GM21528 (cell line): ENCODE measurements around the gene ST3GAL5.

Experiments
- ATAC-seq: cut with Tn5 transposase; IDR thresholded peaks from one replicate; pipeline ENCODE4 v1.9.1; 2021; ENCODE audit warnings: mild to moderate bottlenecking, moderate library complexity; ENCODE audit not compliant: unreplicated experiment, low FRiP score

Gene ST3GAL5

DNA sequence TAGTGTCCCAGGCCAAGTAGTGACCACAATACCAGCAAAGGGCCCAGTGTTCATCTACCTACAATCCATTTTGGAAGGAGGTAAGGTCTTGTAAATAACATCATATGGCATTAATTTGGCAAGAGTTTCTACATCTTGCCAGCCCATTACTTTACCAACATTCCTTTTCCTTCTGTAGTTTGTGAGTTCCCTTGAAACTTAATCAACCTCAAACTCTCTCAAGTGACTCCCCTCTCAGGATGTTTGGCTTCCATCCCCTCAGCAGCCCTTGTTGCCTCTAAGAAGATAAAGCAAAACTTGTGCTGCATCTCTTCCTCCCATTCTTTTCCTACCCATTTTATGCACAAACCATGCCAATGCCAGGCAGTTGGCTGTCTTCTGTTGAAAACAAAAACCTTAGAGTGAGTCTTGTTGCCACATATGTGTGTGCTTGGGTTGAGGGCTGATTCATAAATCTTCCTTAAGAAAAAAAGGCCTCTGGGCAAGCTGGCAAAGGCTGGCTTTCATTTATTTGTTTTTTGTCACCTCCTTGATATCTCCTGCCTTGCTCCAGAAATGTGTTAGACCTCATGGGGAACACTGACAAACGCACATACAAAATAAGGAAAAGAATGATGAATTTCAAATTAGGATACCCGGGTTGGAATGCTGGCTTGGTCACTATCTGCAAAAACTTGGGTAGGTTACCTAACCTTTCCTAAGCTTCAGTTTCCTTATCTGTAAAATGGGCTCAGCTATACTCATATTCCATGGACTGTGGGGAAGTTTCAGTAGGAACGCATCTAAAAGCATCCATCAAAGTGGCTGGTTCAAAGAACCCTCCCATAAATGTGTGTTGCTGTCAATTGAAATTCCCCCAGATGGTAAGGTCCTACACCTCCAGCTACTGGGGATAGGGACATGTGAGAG is 29.4 kb upstream of the ST3GAL5 start:
- no peak for ATAC-seq

DNA sequence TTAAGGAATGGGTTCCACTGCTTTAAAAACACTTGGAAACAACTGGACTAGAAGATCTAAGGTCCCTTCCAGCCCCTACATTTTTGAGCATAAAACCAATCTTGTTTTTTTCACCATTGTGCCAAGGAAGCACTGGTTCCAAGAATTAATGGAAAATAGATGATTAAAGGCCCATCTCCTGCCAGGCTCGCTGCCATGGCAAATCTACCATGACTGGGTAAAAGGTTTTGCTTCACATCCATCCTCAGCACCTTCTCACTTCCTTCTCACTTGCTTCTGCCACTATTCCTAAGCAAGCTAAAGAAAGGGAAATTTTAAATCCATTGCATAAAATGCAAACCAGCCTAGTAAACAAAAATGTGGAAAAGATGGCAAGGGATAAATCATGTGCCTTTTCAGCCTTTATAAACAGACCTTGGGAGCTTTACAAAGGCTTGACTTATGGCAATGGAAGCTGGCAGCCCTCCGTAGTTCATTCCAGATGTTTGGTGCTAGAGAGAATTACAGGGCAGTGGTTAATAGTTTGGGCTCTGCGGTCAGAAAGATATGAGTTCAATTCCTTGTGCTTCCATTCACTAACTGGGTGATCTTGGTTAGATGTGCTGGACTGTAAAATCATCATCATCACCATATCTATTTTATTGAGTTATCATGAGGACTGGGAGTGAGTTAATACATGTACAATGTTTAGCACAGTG is 27.0 kb upstream of the ST3GAL5 start:
- ATAC-seq: no peak

DNA sequence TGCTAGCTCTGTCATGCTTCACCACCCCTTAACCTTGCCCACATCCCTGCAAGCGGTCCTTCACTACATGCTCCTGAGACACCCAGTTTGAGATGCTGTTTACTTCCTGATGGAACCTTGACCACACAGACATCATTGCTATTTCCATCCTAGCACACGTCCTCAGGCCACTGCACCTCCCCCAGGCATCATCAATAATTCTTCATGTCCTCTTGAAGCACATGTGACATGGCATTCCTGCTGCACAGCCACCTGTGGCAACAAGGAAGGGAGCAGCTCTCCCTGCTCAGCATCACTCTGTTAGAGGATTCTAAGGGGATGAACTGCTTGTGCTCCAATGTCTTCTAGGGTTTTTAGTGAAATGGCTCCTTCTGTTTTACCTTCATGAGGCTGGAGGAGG is 26.1 kb upstream of the ST3GAL5 start:
- no peak for ATAC-seq

DNA sequence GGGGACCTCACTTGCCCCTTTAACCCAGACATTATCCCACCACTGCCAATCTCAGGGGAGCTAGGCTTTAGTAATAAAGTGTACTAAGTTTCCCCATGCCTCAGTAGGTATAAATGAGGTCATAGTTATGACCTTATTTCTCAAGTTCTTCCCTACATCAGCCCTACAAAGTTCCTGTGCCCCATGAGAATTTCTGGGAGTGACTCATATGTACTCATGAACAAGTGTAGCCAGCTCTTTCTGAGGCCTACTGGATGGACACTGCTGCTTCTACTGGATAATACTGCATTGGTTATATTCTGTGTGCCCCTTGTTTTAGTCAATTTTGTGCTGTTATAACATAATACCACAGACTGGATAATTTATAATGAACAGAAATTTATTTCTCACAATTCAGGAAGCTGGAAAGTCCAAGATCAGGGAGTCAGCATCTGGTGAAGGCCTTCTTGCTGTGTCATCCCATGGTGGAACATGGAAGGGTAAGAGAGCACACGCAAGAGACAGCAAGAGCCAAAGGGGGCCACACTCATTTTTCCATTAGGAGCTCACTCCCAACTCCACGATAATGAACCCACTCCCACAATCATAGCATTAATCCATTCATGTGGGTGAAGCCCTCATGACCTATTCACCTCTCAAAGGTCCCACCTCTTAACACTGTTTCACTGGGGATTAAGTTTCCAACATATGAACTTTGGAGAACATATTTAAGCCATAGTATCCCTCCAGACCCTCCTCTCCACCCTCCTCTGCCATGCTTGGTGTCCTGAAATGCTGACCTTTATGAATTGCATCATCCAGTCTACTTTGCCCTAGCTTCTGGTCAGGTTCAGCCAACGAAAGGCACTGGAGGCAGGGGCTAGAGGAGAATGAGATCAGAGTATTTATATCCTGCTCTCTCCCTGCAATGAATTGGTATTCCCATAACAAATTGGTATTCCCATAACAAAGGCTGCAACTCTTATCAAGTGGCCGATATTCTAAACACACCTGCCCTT is 25.4 kb upstream of the ST3GAL5 start:
- ATAC-seq: no peak

DNA sequence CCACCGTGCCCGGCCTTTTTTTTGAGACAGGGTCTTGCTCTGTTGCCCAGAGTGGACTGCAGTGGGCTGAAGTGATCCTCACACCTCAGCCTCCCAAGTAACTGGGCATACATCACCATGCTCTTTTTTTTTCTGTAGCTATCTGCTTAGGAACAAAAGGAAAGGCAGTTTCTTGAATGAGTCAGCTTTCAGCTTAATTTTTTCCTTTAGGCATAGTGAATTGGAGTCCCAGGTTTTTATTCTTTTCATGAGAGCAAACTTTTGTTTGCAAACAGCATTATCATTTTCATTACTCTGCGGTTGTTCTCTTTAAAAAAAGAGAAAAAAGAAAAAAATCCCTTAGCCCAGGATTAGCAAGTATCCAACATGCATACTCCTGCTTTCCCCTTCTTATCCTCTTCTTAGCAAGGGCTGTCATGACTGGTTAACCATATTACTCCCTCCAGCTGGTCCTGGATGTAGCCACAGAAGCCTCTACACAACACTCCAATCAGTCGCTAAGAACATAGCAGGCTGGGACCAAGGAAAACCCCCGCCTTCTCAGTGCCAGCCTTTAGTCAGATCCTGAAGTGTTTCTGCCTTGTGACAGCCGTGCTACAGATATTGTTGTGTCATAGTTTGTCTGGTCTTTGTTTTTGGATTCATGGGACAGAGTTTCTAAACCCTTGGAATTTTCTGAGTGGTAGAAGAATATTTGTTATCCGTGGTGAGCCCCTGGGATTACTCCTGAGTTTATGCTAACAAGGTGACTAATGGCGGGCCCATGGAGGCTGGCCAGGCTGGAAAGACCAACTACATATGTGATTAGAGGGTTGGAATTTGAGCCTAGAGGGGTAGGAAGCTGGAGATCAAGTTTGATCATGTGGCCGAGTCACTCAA is 23.3 kb upstream of the ST3GAL5 start:
- no peak for ATAC-seq

DNA sequence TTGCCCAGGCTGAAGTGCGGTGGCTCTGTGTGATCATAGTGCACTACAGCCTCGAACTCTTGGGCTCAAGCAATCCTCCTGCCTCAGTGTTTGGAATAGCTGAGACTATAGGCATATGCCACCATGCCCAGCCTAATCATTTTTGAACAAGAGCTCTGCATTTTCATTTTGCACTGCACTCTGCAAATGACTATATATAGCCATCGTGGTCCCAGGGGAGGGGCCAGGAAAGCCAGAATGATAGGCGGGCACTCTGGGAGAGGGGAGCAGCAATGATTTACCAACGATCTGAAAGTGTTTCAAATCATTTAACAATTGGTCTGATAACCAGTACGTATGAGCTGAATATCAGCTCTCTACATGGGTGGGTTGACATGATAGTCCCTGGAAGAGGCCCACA is 22.3 kb upstream of the ST3GAL5 start:
- no peak for ATAC-seq

DNA sequence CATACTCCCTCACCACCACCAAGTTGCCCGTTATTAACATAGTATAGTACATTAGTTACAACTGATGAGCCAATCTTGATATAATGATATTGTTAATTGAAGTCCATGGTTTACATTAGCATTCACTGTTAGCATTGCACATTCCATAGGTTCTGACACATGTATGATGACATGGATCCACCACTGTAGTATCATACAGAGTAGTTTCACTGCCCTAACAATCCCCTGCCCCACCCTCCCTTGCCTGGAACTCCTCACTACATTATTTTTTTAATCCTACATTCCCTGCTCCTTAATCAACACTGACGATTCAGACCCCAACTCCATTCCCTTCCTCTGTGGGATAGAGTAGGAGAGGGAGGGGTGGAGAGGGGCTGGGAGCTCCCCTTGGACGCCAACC is 20.2 kb upstream of the ST3GAL5 start:
- no peak for ATAC-seq

DNA sequence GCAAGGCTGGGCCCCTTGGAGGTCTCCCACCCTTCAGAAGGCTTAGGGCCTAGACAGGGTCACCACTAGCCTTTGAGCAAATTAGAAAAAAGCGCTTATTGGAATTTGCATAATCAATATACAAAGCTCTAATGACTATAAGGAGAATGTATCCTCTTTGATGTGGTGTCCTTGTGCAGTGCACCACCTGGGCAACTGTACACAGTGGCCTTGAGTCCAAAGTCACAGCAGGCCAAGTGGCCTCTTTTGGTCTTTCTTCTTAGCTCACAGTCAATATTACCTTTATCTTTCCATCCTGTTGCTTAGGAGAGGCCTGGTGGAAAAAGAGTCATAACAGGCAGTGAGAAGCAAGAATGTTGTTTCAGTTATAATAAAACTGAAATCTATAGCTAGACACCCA is 19.7 kb upstream of the ST3GAL5 start:
- ATAC-seq: no peak

DNA sequence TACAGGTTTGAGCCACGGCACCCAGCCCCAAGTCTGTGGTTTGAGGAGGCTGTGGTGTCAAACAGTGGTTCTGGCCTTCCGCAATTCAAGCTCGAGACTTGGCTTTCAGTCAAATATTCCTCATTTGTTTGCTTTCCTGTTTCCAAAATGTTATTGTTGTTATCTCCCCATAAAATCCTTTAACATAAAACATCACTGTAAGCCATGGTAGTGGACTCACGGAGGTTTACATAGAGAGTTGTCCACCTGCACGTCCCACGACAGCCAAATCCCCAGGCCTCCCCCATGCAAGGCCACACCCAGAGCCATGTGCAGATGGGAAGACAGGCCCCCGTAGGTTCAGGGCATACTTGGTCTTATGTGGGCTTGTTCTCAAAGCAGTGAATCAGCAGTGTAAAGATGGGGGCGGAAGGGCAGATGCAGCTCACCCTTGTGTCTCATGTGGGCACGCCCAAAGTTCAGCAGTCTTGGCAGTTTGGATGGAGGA is 18.9 kb upstream of the ST3GAL5 start:
- ATAC-seq: no peak

DNA sequence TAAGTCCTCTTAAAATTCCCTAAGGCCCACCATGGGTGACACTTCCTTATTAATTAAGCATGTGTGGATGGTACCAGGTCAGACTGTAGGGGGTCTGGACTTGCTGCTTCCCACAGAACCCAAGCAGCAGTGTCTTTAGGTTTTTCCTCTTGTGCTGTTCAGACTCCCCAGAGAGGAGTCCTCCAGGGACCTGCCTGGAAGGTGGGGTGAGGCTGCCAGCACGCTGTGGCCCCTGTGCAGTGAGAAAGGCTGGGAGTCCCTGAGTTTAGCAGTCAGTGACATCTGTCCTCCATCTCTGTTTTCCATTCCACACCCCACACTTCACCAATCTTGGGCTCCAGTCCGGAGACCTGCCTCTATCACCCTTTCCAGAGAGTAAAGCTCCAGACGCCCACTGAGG is 18.0 kb upstream of the ST3GAL5 start:
- no peak for ATAC-seq

DNA sequence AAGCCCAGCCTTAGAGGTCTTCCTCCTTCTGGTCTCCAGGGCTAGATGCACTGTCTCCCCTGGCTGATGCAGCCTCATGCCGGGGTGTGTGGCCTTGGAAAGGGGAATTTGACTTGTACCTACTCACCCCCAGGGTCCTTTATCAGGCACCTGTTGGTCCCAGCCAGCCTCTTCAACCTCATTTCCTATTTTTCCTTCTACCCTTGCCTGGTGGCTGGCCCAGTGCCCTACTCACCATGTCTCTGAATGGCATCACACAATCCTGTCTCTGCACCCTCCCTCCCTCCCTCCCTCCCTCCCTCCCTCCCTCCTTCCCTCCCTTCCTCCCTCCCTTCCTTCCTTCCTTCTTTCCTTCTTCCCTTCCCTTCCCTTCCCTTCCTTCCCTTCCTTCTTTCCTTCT is 17.1 kb upstream of the ST3GAL5 start:
- no peak for ATAC-seq

DNA sequence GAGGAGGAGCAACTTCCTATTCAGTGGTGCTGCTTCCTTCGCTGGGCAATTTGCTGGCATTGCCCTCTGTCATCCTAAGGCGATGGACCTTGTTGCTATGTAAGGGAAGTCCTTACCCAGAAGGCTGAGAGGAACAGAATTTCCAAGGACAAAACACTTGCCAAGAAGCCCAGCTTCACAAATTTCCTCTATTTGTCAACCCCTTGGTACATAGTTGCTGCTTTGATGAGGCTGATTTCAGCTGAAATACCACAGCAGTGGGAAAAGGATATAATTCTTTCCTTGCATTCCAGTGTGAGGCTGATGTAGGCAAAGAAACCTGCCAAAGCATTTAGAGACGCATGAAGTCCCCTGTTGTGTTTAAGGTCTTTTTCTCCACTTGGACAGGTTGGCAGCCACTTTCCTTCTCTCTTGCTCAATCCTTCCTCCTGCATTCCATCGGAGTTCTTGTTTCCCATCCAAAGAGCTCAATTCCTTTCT is 16.4 kb upstream of the ST3GAL5 start:
- ATAC-seq: no peak

DNA sequence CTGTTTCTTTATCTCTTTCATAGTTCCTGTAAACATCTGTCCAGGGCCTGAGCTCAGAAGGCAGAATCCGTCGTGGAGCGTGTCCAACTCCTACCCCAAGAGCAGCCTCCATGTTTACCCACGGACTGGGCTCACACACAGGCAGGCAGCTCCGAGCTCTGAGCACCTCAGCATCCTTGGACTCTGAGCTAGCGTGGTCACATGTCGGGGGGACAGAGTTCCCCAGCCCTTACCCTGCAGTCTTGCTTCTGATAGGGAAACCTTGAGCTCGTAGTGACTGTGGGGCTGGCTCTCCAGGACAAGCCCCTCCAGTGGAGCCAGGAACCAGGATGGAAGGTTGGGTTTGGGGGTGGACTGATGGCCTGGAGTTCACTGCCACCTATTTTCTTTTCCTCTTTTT is 15.1 kb upstream of the ST3GAL5 start:
- ATAC-seq: no peak

DNA sequence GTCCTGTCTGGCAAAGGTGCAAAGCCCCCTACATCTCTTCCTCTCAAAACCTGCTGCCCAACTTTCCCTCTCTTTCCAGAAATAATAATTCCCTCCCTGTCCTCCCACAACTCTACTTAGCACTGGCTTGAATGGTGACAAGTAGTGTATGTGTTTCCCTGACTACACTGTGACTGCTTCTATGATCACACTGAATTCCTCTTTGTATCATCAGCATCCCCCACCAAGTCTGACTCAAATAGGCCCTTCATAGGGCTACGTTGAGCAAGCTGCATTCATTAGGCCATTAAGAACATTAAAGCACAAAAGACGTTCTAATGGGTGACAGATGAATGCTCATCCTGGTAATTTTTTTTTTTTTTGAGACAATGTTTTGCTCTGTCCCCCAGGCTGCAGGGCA is 13.7 kb upstream of the ST3GAL5 start:
- ATAC-seq: no peak

DNA sequence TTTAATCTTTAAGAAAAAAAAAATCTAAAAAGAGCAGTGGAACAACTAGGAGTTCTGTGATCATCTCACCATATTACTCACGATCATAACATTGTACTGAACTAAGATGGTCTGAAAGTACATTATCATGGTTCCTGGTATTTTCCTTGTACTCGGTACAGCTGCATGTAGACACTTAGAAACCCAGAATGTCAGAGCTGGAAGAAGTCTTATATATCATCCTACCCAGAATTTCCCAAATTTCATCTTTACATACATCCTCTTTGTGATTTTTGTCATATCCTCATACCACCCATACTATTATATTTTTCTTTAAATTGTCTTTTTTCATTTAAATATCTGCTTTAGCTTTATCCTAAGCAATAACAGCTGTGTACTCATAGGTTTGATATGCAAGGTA is 12.4 kb upstream of the ST3GAL5 start:
- ATAC-seq: no peak

DNA sequence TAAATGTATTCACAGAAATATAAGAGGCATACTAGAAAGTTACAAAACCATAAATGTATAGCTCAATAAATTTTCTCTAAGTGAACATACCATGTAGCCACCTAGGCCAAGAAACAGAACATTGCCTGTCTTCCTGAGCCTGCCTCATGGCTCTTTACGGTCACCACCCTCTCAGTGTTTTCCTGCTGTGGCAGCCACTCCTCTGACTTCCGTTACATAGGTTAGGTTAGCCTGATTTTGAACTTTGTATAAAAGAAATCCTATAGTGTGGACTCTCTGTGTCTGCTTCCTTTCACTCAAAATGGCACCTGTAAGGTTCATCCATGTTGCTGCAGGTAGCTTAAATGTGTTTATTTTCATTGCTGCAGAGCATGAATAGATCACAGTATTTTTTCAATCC is 11.6 kb upstream of the ST3GAL5 start:
- ATAC-seq: no peak

DNA sequence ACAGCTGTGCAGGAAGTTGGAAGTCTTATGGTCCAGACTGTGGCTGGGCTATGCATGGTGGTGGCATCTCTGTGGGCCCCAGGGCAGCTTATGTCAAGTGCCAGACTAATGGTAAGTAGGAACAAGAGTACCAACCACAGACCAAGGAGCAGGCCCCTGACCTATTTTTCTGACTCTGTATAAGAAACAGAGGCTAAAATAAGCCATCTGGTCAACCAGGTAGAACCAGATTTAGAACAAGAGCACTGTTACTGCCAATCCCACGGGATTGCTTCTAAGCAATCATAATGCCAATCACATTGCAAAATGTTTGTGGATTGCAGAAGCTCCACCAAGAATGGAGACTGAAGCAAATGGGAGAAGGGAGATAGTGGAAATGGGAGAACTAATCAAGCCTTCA is 11.1 kb upstream of the ST3GAL5 start:
- ATAC-seq: no peak

DNA sequence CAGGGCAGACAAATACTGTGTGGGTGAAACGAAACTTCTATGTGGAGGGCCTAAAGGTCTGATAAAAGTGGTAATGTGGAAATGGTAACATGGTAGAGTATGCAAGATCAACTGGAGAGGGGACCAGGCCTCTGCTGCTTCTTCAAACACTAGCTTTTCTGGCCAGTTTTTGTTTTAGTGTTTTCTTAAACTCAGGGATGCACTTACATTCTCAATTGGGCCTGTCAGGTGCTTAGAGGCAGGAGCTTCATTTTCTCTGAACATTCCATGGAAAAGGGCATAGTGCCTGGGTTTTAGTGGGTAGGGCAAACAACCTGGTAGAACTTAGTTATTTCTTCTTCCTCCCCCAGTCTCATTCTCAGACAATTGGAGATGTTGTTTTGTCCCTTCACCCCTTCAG is 10.5 kb upstream of the ST3GAL5 start:
- no peak for ATAC-seq

DNA sequence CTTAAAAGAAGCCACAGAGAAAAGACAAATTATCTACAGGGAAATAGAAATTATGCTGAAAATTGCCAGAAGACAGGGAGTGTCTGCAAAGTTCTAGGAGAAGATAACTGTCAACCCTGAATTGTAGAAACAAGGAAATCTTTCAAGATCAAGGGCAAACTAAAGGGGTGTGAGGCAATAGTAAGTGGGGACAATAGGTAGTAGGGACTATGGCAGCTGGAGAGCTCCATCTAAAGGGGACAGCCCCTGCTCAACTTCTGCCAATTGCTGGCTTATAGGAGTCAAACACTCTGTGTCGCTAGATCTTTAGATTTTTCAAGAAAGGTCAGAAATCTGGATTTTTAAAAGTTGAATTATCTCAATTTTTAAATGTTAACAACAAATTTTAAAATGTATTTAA is 10.1 kb upstream of the ST3GAL5 start:
- ATAC-seq: no peak
